ENCODE measurements around the gene POLR2A. TPM values are rescaled to one million over a fixed set of nuclear protein-coding genes. Genes with fewer than 3 reads are reported as not detected.

POLR2A gene
- total RNA-seq, 6 donors from 2014 or later = 79.5 to 139 (median 112) TPM

DNA sequence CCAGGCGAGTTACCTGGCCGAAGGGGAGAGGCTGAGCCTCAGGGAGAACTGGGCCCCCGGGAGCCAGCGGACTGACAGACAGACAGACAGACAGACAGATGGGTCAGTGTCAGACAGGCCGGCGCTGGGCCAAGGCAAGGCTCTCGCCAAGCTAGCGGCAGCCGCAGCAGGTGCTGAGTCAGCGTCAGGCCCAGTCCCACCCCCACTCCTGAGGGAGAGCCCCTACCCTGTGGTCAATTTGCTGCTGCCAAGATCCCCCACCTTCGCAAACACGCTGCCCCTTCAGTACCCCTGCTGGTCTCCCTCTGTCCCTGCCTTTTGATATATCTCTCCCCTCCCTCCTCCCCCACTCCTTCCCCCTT is 43.4 kb upstream of the POLR2A start:
- H3K36me3 ChIP-seq = no peaks in the 10 kb centered on the region
- H3K9me3 ChIP-seq = no peaks in the 10 kb centered on the region
- no peak overlapping the region for H3K27ac ChIP-seq
- TF ChIP-seq POLR2A (IDR thresholded peaks at IDR 0.05) (no peak), POLR2AphosphoS5 (IDR thresholded peaks at IDR 0.05) (no peak), EP300 (IDR thresholded peaks at IDR 0.05) (no peak)
- TF ChIP-seq, protein P1, sequence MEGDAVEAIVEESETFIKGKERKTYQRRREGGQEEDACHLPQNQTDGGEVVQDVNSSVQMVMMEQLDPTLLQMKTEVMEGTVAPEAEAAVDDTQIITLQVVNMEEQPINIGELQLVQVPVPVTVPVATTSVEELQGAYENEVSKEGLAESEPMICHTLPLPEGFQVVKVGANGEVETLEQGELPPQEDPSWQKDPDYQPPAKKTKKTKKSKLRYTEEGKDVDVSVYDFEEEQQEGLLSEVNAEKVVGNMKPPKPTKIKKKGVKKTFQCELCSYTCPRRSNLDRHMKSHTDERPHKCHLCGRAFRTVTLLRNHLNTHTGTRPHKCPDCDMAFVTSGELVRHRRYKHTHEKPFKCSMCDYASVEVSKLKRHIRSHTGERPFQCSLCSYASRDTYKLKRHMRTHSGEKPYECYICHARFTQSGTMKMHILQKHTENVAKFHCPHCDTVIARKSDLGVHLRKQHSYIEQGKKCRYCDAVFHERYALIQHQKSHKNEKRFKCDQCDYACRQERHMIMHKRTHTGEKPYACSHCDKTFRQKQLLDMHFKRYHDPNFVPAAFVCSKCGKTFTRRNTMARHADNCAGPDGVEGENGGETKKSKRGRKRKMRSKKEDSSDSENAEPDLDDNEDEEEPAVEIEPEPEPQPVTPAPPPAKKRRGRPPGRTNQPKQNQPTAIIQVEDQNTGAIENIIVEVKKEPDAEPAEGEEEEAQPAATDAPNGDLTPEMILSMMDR (IDR thresholded peaks at IDR 0.05) = no peak
- H3K27me3 ChIP-seq = peaks cover 0 to 27% (median 19%) of the 10 kb centered on the region in 4 donors
- H3K4me1 ChIP-seq = peaks cover 54 to 65% (median 62%) of the 10 kb centered on the region in 4 donors
- DNase-seq = peak in 1 of 2 donors; percentile 80
- WGBS, 2 donors = 8 to 16% methylated on average over 5 to 8 of the region's 12 CpGs
- no peak for ATAC-seq (ENCODE audit: low FRiP score in 2 of 2)
- H3K4me3 ChIP-seq = no peak overlapping the region

DNA sequence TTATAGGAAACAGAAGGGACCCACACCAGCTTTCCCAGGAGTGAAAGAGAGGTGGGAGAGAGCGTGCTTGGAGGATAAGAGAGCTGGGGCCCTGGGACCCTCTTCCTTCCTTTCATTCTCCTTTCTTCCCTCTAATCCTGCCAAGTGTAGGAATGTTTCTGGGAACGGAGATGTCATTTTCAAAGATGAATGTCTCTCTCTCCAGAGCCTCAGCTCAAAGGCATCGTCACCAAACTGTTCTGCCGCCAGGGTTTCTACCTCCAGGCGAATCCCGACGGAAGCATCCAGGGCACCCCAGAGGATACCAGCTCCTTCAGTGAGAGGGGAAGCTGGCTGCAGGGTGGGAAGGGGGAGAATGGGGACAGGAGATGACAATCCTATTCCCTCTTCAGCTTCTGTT is 42.9 kb upstream of the POLR2A start:
- Histone ChIP-seq H3K27ac (no peak overlapping the region), H3K27me3 (peaks cover 0 to 28% (median 19%) of the 10 kb centered on the region in 4 donors), H3K9me3 (no peaks in the 10 kb centered on the region), H3K36me3 (no peaks in the 10 kb centered on the region), H3K4me1 (peaks cover 50 to 63% (median 59%) of the 10 kb centered on the region in 4 donors), H3K4me3 (no peak overlapping the region)
- DNase-seq (no peak), ATAC-seq (ENCODE audit: low FRiP score in 2 of 2) (no peak)
- WGBS, 2 donors = 56 to 77% methylated on average over 7 of the region's 7 CpGs
- TF ChIP-seq, protein P1 (IDR thresholded peaks at IDR 0.05) = no peak
- TF ChIP-seq POLR2A (IDR thresholded peaks at IDR 0.05) = no peak
- no peak for TF ChIP-seq EP300 (IDR thresholded peaks at IDR 0.05)
- TF ChIP-seq POLR2AphosphoS5 (IDR thresholded peaks at IDR 0.05) = no peak

DNA sequence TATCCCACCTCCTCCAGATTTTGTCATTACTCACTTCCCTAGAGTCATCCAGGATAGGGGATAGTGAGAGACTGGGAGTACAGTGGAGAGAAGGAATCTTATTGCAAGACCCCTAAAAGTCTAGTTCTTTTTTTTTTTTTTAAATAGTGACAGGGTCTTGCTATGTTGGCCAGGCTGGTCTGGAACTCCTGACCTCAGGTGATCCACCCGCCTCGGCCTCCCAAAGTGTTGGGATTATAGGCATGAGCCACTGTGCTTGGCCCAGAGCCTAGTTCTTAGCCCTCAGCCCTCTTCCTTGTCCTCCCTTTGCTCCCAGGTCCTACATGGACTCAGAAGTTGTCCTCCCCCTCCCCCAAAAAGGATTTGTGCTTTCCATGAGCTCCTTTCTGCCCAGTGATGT is 42.0 kb upstream of the POLR2A start:
- H3K4me3 ChIP-seq = no peak overlapping the region
- H3K4me1 ChIP-seq = peaks cover 49 to 61% (median 55%) of the 10 kb centered on the region in 4 donors
- no peak for ATAC-seq (ENCODE audit: low FRiP score in 2 of 2)
- TF ChIP-seq EP300 (IDR thresholded peaks at IDR 0.05) = no peak
- TF ChIP-seq POLR2A (IDR thresholded peaks at IDR 0.05) = no peak
- TF ChIP-seq, protein P1 (IDR thresholded peaks at IDR 0.05) = no peak
- H3K9me3 ChIP-seq = no peaks in the 10 kb centered on the region
- no peak for DNase-seq
- no peak overlapping the region for H3K27ac ChIP-seq
- H3K36me3 ChIP-seq = no peaks in the 10 kb centered on the region
- WGBS, 2 donors = 90 to 94% methylated on average over 2 of the region's 2 CpGs
- H3K27me3 ChIP-seq = peaks cover 0 to 37% (median 24%) of the 10 kb centered on the region in 4 donors

DNA sequence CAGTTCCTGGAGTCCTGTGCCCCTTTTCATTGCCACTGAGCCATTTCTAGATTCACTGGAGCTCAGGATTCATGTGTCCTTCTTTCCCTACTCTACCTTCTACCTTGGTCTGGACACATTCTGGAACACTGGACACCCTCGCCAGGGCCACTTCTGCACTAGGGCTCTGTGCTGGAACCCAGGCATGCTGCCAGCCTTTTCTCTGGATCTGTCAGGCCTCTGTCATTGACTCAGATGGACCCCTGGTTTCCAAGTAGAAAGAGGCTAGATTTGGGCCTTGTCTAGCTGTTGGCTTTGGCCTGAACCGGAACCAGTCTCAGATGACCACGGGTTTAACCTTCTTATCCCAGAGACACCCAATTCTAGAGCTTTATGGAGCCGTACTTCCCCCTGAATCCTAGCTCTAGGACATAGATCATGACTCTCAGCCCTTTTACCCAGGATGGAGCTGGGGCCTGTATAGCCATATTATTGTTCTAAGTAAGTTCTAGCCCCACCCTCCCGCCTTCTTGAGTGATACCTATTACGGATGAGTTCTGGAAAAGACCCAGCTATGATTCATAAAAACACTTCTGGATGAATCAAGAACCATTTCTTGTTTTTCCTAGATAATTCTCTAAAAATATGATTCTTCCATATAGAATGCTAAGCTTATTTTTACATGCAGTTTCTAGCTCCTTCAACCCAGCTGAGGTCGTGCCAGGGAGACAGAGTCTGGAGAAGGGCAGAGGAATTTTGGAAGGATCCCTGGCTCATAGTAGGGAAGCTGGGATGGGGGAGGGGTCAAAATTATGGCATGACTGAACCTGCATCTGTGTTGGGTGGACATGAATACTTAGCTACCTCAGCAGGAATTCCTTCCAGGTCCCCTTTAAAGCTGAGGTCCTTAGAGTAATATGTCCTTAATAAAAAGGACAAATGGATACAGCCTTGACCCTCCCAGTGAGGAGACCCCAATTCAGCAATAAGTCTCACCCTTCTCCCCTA is 40.4 kb upstream of the POLR2A start:
- WGBS, 2 donors = 80 to 97% methylated on average over 7 of the region's 7 CpGs
- H3K27ac ChIP-seq = no peak overlapping the region
- no peaks in the 10 kb centered on the region for H3K9me3 ChIP-seq
- DNase-seq = no peak
- TF ChIP-seq, protein P1 (IDR thresholded peaks at IDR 0.05) = no peak
- TF ChIP-seq EP300 (IDR thresholded peaks at IDR 0.05) (no peak), POLR2AphosphoS5 (IDR thresholded peaks at IDR 0.05) (no peak), POLR2A (IDR thresholded peaks at IDR 0.05) (no peak)
- peaks cover 0 to 36% (median 22%) of the 10 kb centered on the region in 4 donors for H3K27me3 ChIP-seq
- ATAC-seq (ENCODE audit: low FRiP score in 2 of 2) = no peak
- H3K36me3 ChIP-seq = no peaks in the 10 kb centered on the region
- no peak overlapping the region for H3K4me3 ChIP-seq
- peaks cover 33 to 45% (median 39%) of the 10 kb centered on the region in 4 donors for H3K4me1 ChIP-seq
